SKM-1 treated with dmso at 0.1 percent for 144 hours (cell line): ENCODE data around the gene DGKE.

Source experiments
- DNase-seq: peaks from one replicate; lab custom pipeline; 2025; ENCODE audit not compliant: unreplicated experiment; lab: John Stamatoyannopoulos, UW

Gene DGKE

GRCh38 chr17:56887552-56888467 lies 53.9 kb downstream of the DGKE start:
- DNase-seq = no peak

- DNase-seq = no peak
These were observed 56.4 kb downstream of the DGKE start for GRCh38 chr17:56890390-56890789.

GRCh38 chr17:56890906-56891674 lies 57.1 kb downstream of the DGKE start:
- no peak for DNase-seq

GRCh38 chr17:56891751-56892150 lies 57.8 kb downstream of the DGKE start:
- no peak for DNase-seq

GRCh38 chr17:56892333-56892732 lies 58.4 kb downstream of the DGKE start:
- DNase-seq = no peak

- no peak for DNase-seq
These were observed 59.6 kb downstream of the DGKE start for GRCh38 chr17:56893503-56893902.

GRCh38 chr17:56894859-56895455 lies 61.0 kb downstream of the DGKE start:
- no peak for DNase-seq

GRCh38 chr17:56896217-56896967 lies 62.4 kb downstream of the DGKE start:
- no peak for DNase-seq

GRCh38 chr17:56896968-56897359 lies 63.0 kb downstream of the DGKE start:
- no peak for DNase-seq

GRCh38 chr17:56897646-56898424 lies 63.9 kb downstream of the DGKE start:
- DNase-seq = no peak

GRCh38 chr17:56898874-56899273 lies 64.9 kb downstream of the DGKE start:
- DNase-seq = no peak

- no peak for DNase-seq
These were observed 65.5 kb downstream of the DGKE start for GRCh38 chr17:56899403-56899802.

- DNase-seq = no peak
These were observed 68.4 kb downstream of the DGKE start for GRCh38 chr17:56902348-56902747.

GRCh38 chr17:56903560-56903959 lies 69.6 kb downstream of the DGKE start:
- no peak for DNase-seq

- peak; percentile 28 for DNase-seq
These were observed 74.1 kb downstream of the DGKE start for GRCh38 chr17:56908001-56908542.

- no peak for DNase-seq
These were observed 76.0 kb downstream of the DGKE start for GRCh38 chr17:56909742-56910508.

- DNase-seq = no peak
These were observed 76.7 kb downstream of the DGKE start for GRCh38 chr17:56910509-56911235.
